ENCODE results near the gene PTPRM. TPM values are rescaled to one million over a fixed set of nuclear protein-coding genes. Genes with fewer than 3 reads are reported as not detected.
A peak's percentile ranks its signal among the peaks of the same experiment; 100 is the strongest.

PTPRM gene
- total RNA-seq, 1 experiment from 2014 or later, result 45.6 TPM

- TF ChIP-seq EZH2 (IDR thresholded peaks at IDR 0.05; ENCODE audit: low read length, unreplicated experiment), result no peak
- TF ChIP-seq EZH2phosphoT487 (IDR thresholded peaks at IDR 0.05; ENCODE audit: borderline replicate concordance, low read length), result no peak
- peak; percentile 41; the same call in 1 of the 2 replicates for TF ChIP-seq CTCF (conservative IDR thresholded peaks at IDR 0.05; ENCODE audit: low read depth, low read length)
- no peaks in the 10 kb centered on the region for H3K36me3 ChIP-seq (ENCODE audit: low read depth, low read length)
- H3K4me1 ChIP-seq (ENCODE audit: insufficient read depth, low read length), result peaks cover 40% of the 10 kb centered on the region
- H3K27me3 ChIP-seq (ENCODE audit: low read length), result no peaks in the 10 kb centered on the region
- H3K9ac ChIP-seq (ENCODE audit: low read length), result peak overlapping the region; percentile 72
- BruUV-seq (replicated peaks), result no TSS peak
- no peaks in the 10 kb centered on the region for H3K9me3 ChIP-seq (ENCODE audit: low read length)
- POLR2A ChIA-PET (ENCODE audit: unreplicated experiment), result no interaction called here
- ATAC-seq, result peak; percentile 9
- no peaks in the 10 kb centered on the region for H3F3A ChIP-seq (ENCODE audit: low read length, unreplicated experiment)
- CTCF ChIA-PET, result interaction anchor here (1.0 to 1.9 kb wide), 3 partner anchors 8 to 309 kb away, joined by 3 to 8 read pairs (median 4); no protein-coding TSS in a partner anchor
- H4K20me1 ChIP-seq (ENCODE audit: low read length), result no peaks in the 10 kb centered on the region
- H3K27ac ChIP-seq (ENCODE audit: low read length), result no peak overlapping the region
- H2AFZ ChIP-seq (ENCODE audit: low read length), result peak overlapping the region; percentile 86
- peak overlapping the region; percentile 87 for H3K4me2 ChIP-seq (ENCODE audit: low read length)
- peak overlapping the region; percentile 95 for H3K4me3 ChIP-seq (ENCODE audit: low read length)
- intact Hi-C loops (cut with micrococcal nuclease), result loop anchor here (2.0 to 10.0 kb wide), 5 partner anchors 64 to 388 kb away; no protein-coding TSS in a partner anchor
- peaks cover 61% of the 10 kb centered on the region for H3K79me2 ChIP-seq (ENCODE audit: low read length)
- no peaks in the 10 kb centered on the region for H3K9me2 ChIP-seq (replicated peaks; ENCODE audit: low read length)
- peak; percentile 28 for DNase-seq
These were observed 1.3 kb downstream of the PTPRM start for GRCh38 chr18:7568426-7568825.

- no peaks in the 10 kb centered on the region for H3K9me2 ChIP-seq (replicated peaks; ENCODE audit: low read length)
- no peak overlapping the region for H3K27ac ChIP-seq (ENCODE audit: low read length)
- no peaks in the 10 kb centered on the region for H3K9me3 ChIP-seq (ENCODE audit: low read length)
- H3K27me3 ChIP-seq (ENCODE audit: low read length), result no peaks in the 10 kb centered on the region
- no peaks in the 10 kb centered on the region for H4K20me1 ChIP-seq (ENCODE audit: low read length)
- intact Hi-C loops (cut with micrococcal nuclease), result loop anchor here (10.0 kb wide), 1 partner anchor 803 kb away; no protein-coding TSS in a partner anchor
- peak overlapping the region; percentile 87 for H3K4me2 ChIP-seq (ENCODE audit: low read length)
- H3K9ac ChIP-seq (ENCODE audit: low read length), result peak overlapping the region; percentile 28; the same call in 1 of the 2 replicates
- no TSS peak for BruUV-seq (replicated peaks)
- POLR2A ChIA-PET (ENCODE audit: unreplicated experiment), result no interaction called here
- no peak for ATAC-seq
- H3K4me1 ChIP-seq (ENCODE audit: insufficient read depth, low read length), result peaks cover 52% of the 10 kb centered on the region
- peak overlapping the region; percentile 59; the same call in 1 of the 2 replicates for H3K4me3 ChIP-seq (ENCODE audit: low read length)
- TF ChIP-seq EZH2phosphoT487 (IDR thresholded peaks at IDR 0.05; ENCODE audit: borderline replicate concordance, low read length), result no peak
- no peak for TF ChIP-seq EZH2 (IDR thresholded peaks at IDR 0.05; ENCODE audit: low read length, unreplicated experiment)
- no peak for TF ChIP-seq CTCF (conservative IDR thresholded peaks at IDR 0.05; ENCODE audit: low read depth, low read length)
- DNase-seq, result no peak
- no peak overlapping the region for H2AFZ ChIP-seq (ENCODE audit: low read length)
- CTCF ChIA-PET, result interaction anchor here (0.7 kb wide), 1 partner anchor 300 kb away, joined by 3 read pairs; no protein-coding TSS in a partner anchor
- H3K36me3 ChIP-seq (ENCODE audit: low read depth, low read length), result no peaks in the 10 kb centered on the region
- peaks cover 73% of the 10 kb centered on the region for H3K79me2 ChIP-seq (ENCODE audit: low read length)
- H3F3A ChIP-seq (ENCODE audit: low read length, unreplicated experiment), result no peaks in the 10 kb centered on the region
These were observed 4.5 kb downstream of the PTPRM start for GRCh38 chr18:7571626-7572025.

- no peaks in the 10 kb centered on the region for H3F3A ChIP-seq (ENCODE audit: low read length, unreplicated experiment)
- intact Hi-C loops (cut with micrococcal nuclease), result loop anchor here (10.0 kb wide), 1 partner anchor 802 kb away; no protein-coding TSS in a partner anchor
- CTCF ChIA-PET, result no interaction called here
- peak overlapping the region; percentile 28 for H3K9ac ChIP-seq (ENCODE audit: low read length)
- TF ChIP-seq EZH2 (IDR thresholded peaks at IDR 0.05; ENCODE audit: low read length, unreplicated experiment) (no peak), EZH2phosphoT487 (IDR thresholded peaks at IDR 0.05; ENCODE audit: borderline replicate concordance, low read length) (no peak), CTCF (conservative IDR thresholded peaks at IDR 0.05; ENCODE audit: low read depth, low read length) (no peak)
- DNase-seq (peak; percentile 43), ATAC-seq (no peak)
- peak overlapping the region; percentile 44 for H2AFZ ChIP-seq (ENCODE audit: low read length)
- no peaks in the 10 kb centered on the region for H3K36me3 ChIP-seq (ENCODE audit: low read depth, low read length)
- no peaks in the 10 kb centered on the region for H3K27me3 ChIP-seq (ENCODE audit: low read length)
- no peaks in the 10 kb centered on the region for H4K20me1 ChIP-seq (ENCODE audit: low read length)
- H3K79me2 ChIP-seq (ENCODE audit: low read length), result peaks cover 74% of the 10 kb centered on the region
- peaks cover 64% of the 10 kb centered on the region for H3K4me1 ChIP-seq (ENCODE audit: insufficient read depth, low read length)
- peak overlapping the region; percentile 59 for H3K4me3 ChIP-seq (ENCODE audit: low read length)
- H3K9me2 ChIP-seq (replicated peaks; ENCODE audit: low read length), result no peaks in the 10 kb centered on the region
- H3K27ac ChIP-seq (ENCODE audit: low read length), result no peak overlapping the region
- POLR2A ChIA-PET (ENCODE audit: unreplicated experiment), result no interaction called here
- no peaks in the 10 kb centered on the region for H3K9me3 ChIP-seq (ENCODE audit: low read length)
- H3K4me2 ChIP-seq (ENCODE audit: low read length), result peak overlapping the region; percentile 87
- no TSS peak for BruUV-seq (replicated peaks)
These were observed 5.7 kb downstream of the PTPRM start for GRCh38 chr18:7572822-7573221.
